WTC11 (cell line): ENCODE measurements around the gene TMEM97. TPM values are rescaled to one million over a fixed set of nuclear protein-coding genes. Genes with fewer than 3 reads are reported as not detected.

Source experiments
- ATAC-seq: fragments of 200-7000 bp; cut with Tn5 transposase; 2 replicates; pipeline ENCODE4 v1.10.0; 2021; ENCODE audit warnings: mild to moderate bottlenecking, moderate library complexity
- CTCF ChIA-PET: fragments of 300-600 bp; sonication (Branson Sonifier 250); formaldehyde crosslinking; loops from one replicate; lab custom pipeline; 2021; ENCODE audit warnings: antibody characterized with exemption; lab: Charles Lee
- POLR2A ChIA-PET: fragments of 350-600 bp; sonication (Branson Sonifier 250); formaldehyde crosslinking; loops from one replicate; lab custom pipeline; 2021; ENCODE audit warnings: antibody characterized with exemption; lab: Charles Lee
- DNase-seq: peaks from one replicate; pipeline ENCODE4 v3.0.0; 2021; ENCODE audit warnings: low spot score
- H3K27ac Mint-ChIP-seq: 2 replicates; pipeline ENCODE4 v1.8.0; 2021; ENCODE audit warnings: mixed read lengths
- H3K27me3 Mint-ChIP-seq: 2 replicates; pipeline ENCODE4 v1.8.0; 2021; ENCODE audit warnings: low read depth, mild to moderate bottlenecking, moderate library complexity, mixed read lengths
- H3K36me3 Mint-ChIP-seq: 2 replicates; pipeline ENCODE4 v1.8.0; 2021; ENCODE audit warnings: mixed read lengths
- H3K4me1 Mint-ChIP-seq: 2 replicates; pipeline ENCODE4 v1.8.0; 2022; ENCODE audit warnings: mixed read lengths
- H3K4me3 Mint-ChIP-seq: 2 replicates; pipeline ENCODE4 v1.8.0; 2021; ENCODE audit warnings: mild to moderate bottlenecking, moderate library complexity, mixed read lengths
- H3K9me3 Mint-ChIP-seq: 2 replicates; pipeline ENCODE4 v1.8.0; 2021; ENCODE audit warnings: mixed read lengths
- AFF4 ChIP-seq: sonication (generic); formaldehyde crosslinking; IDR thresholded peaks from 2 replicates; pipeline ENCODE4 v1.8.1; 2023; ENCODE audit warnings: mild to moderate bottlenecking, missing genetic modification reagents, borderline replicate concordance
- ATF3 ChIP-seq: sonication (generic); formaldehyde crosslinking; conservative IDR thresholded peaks from 2 replicates; pipeline ENCODE4 v1.8.1; 2022; ENCODE audit warnings: mild to moderate bottlenecking, missing genetic modification reagents
- ESRRA ChIP-seq: sonication (generic); formaldehyde crosslinking; IDR thresholded peaks from 2 replicates; pipeline ENCODE4 v1.8.1; 2022; ENCODE audit warnings: mild to moderate bottlenecking, missing genetic modification reagents, borderline replicate concordance
- GABPB1 ChIP-seq: sonication (generic); formaldehyde crosslinking; IDR thresholded peaks from 2 replicates; pipeline ENCODE4 v1.8.1; 2023; ENCODE audit warnings: mild to moderate bottlenecking, missing genetic modification reagents
- GRHL2 ChIP-seq: fragments of 250-450 bp; sonication (Bioruptor Pico); IDR thresholded peaks from 2 replicates; pipeline ENCODE4 v1.8.0; 2022; ENCODE audit warnings: mild to moderate bottlenecking, moderate library complexity; ENCODE audit not compliant: insufficient replicate concordance, severe bottlenecking
- NR3C1 ChIP-seq: sonication (generic); formaldehyde crosslinking; conservative IDR thresholded peaks from 2 replicates; pipeline ENCODE4 v1.8.1; 2023; ENCODE audit warnings: low read depth, mild to moderate bottlenecking, missing genetic modification reagents
- RELA ChIP-seq: sonication (generic); formaldehyde crosslinking; IDR thresholded peaks from 2 replicates; pipeline ENCODE4 v1.8.1; 2022; ENCODE audit warnings: missing genetic modification reagents, mild to moderate bottlenecking, borderline replicate concordance
- RORB ChIP-seq: fragments of 250-450 bp; sonication (Bioruptor Pico); IDR thresholded peaks from 2 replicates; pipeline ENCODE4 v1.9.0; 2021; ENCODE audit warnings: mild to moderate bottlenecking
- ZNF232 ChIP-seq: sonication (generic); formaldehyde crosslinking; IDR thresholded peaks from 2 replicates; pipeline ENCODE4 v1.8.0; 2022; ENCODE audit warnings: mild to moderate bottlenecking, missing genetic modification reagents
- ZNF263 ChIP-seq: sonication (generic); formaldehyde crosslinking; IDR thresholded peaks from 2 replicates; pipeline ENCODE4 v1.8.1; 2022; ENCODE audit warnings: low read depth, mild to moderate bottlenecking, moderate library complexity, missing genetic modification reagents
- ZNF416 ChIP-seq: fragments of 250-450 bp; sonication (Bioruptor Pico); IDR thresholded peaks from 2 replicates; pipeline ENCODE4 v1.9.0; 2021; ENCODE audit warnings: mild to moderate bottlenecking, inconsistent platforms
- ZNF423 ChIP-seq: fragments of 250-450 bp; sonication (Bioruptor Pico); IDR thresholded peaks from 2 replicates; pipeline ENCODE4 v2.1.2; 2022; ENCODE audit warnings: mild to moderate bottlenecking, moderate library complexity
- ZSCAN18 ChIP-seq: fragments of 250-450 bp; sonication (Bioruptor Pico); IDR thresholded peaks from 2 replicates; pipeline ENCODE4 v2.1.2; 2022; ENCODE audit warnings: mild to moderate bottlenecking, moderate library complexity
- total RNA-seq: library from RNA; stranded (reverse); gene quantifications from 3 replicates; pipeline ENCODE4 v1.2.3, GENCODE V29; 2021
- TF ChIP-seq, protein P1 (sequence below): fragments of 250-450 bp; sonication (Bioruptor Pico); IDR thresholded peaks from 2 replicates; pipeline ENCODE4 v1.9.0; 2021; ENCODE audit warnings: mild to moderate bottlenecking

Gene TMEM97
- total RNA-seq, 1 experiment from 2014 or later: 68.0 TPM

DNA sequence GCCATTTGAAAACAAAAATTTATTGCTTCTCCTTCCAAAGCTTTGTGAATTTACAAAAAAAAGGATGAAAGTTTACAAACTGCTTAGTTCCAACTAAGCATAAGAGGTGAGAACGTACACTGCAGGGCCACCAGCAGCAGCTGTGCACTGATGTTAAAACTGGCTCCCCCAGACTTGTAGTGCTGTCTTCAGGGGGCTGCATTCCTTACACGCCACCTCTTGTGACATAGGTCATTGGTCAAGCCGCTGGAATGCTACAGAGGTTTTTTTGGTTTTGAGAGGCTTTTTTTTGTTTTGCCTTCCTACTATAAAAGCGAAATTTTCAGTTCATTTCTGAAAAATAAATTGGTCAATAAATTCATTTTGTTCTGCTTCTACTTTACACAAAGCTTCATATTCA lies 9.3 kb downstream of the TMEM97 start (continued):
- no peak for TF ChIP-seq RORB
- TF ChIP-seq ZNF416: no peak
- TF ChIP-seq NR3C1 (CRISPR knock-in tag): no peak
- no peak for TF ChIP-seq RELA (CRISPR knock-in tag)
- no peak for TF ChIP-seq ZNF423
- TF ChIP-seq, protein P1, sequence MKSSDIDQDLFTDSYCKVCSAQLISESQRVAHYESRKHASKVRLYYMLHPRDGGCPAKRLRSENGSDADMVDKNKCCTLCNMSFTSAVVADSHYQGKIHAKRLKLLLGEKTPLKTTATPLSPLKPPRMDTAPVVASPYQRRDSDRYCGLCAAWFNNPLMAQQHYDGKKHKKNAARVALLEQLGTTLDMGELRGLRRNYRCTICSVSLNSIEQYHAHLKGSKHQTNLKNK (CRISPR knock-in tag): no peak
- TF ChIP-seq ZNF263 (CRISPR knock-in tag): no peak
- no peak for TF ChIP-seq ATF3 (CRISPR knock-in tag)
- TF ChIP-seq, all 79 proteins: peak for 0

DNA sequence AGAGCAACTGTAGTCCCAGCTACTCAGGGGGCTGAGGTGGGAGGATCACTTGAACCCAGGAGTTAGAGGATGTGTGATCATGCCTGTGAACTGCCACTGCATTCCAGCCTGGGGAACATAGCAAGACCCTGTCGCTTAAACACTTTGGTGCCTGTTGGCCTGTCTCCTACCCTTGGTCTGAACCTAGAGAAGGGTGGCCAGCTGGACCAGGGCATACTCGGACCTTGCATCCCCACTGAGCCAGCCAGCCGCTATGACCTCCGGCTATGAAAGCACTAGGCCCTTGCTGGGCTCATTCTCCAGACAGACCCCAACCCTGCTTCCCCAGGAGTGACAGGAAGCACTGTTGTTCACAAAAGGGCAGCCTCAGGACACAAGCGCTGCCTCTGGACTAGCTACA lies 11.7 kb downstream of the TMEM97 start:
- Mint-ChIP-seq H3K4me1 (peaks cover 10% of the 10 kb centered on the region), H3K36me3 (peaks cover 34% of the 10 kb centered on the region), H3K9me3 (no peaks in the 10 kb centered on the region), H3K27me3 (no peaks in the 10 kb centered on the region), H3K27ac (no peak overlapping the region), H3K4me3 (no peak overlapping the region)
- POLR2A ChIA-PET: no interaction called here
- DNase-seq (no peak), ATAC-seq (no peak)
- CTCF ChIA-PET: interaction anchor here (1.0 to 1.2 kb wide), 2 partner anchors 13 to 79 kb away, joined by 3 read pairs; no protein-coding TSS in a partner anchor
- no peak for TF ChIP-seq ESRRA (CRISPR knock-in tag)
- no peak for TF ChIP-seq ZNF232 (CRISPR knock-in tag)
- no peak for TF ChIP-seq AFF4

- no peaks in the 10 kb centered on the region for H3K9me3 Mint-ChIP-seq
- no peaks in the 10 kb centered on the region for H3K27me3 Mint-ChIP-seq
- no peak overlapping the region for H3K4me3 Mint-ChIP-seq
- DNase-seq (no peak), ATAC-seq (no peak)
- H3K36me3 Mint-ChIP-seq: peaks cover 21% of the 10 kb centered on the region
- TF ChIP-seq ZNF232 (CRISPR knock-in tag) (no peak), GABPB1 (CRISPR knock-in tag) (no peak), ZNF423 (no peak), ZNF416 (no peak), AFF4 (no peak), GRHL2 (CRISPR knock-in tag) (no peak), ZSCAN18 (CRISPR knock-in tag) (no peak)
- ChIA-PET CTCF (interaction anchor here (1.2 kb wide), 1 partner anchor 11 kb away, joined by 3 read pairs; no protein-coding TSS in a partner anchor), POLR2A (interaction anchor here (1.3 kb wide), 1 partner anchor 14 kb away, joined by 3 read pairs; no protein-coding TSS in a partner anchor)
- H3K4me1 Mint-ChIP-seq: peaks cover 17% of the 10 kb centered on the region
- H3K27ac Mint-ChIP-seq: no peak overlapping the region
These were observed 13.0 kb downstream of the TMEM97 start for GRCh38 chr17:28331891-28332420.
